GM18868 (cell line): Measurements from ENCODE around the gene ZNF581.

Source experiments
- ATAC-seq: cut with Tn5 transposase; IDR thresholded peaks from one replicate; pipeline ENCODE4 v1.9.1; 2021; ENCODE audit warnings: mild to moderate bottlenecking, moderate library complexity; ENCODE audit not compliant: unreplicated experiment

ZNF581 gene

GRCh38 chr19:55625004-55625326 is 18.5 kb upstream of the ZNF581 start:
- ATAC-seq: no peak

GRCh38 chr19:55626350-55626749 is 17.1 kb upstream of the ZNF581 start:
- ATAC-seq: no peak

- ATAC-seq: peak; percentile 44
Observed at GRCh38 chr19:55632463-55632834, 11.0 kb upstream of the ZNF581 start.

- no peak for ATAC-seq
Observed at GRCh38 chr19:55633861-55634260, 9.6 kb upstream of the ZNF581 start.

- no peak for ATAC-seq
Observed at GRCh38 chr19:55635334-55635717, 8.1 kb upstream of the ZNF581 start.

GRCh38 chr19:55635856-55636440 is 7.5 kb upstream of the ZNF581 start:
- ATAC-seq: no peak

- no peak for ATAC-seq
Observed at GRCh38 chr19:55636723-55637122, 6.7 kb upstream of the ZNF581 start.

- ATAC-seq: no peak
Observed at GRCh38 chr19:55637534-55637933, 5.9 kb upstream of the ZNF581 start.

GRCh38 chr19:55638864-55639359 is 4.5 kb upstream of the ZNF581 start:
- ATAC-seq: no peak

- ATAC-seq: no peak
Observed at GRCh38 chr19:55640043-55640576, 3.3 kb upstream of the ZNF581 start.

GRCh38 chr19:55640577-55641425 is 2.6 kb upstream of the ZNF581 start, which contains the start of gene ZNF580:
TSS of gene ZNF580 (plus strand) at chr19:55641002. CDS start at chr19:55642509, 1,507 bp downstream.
- no peak for ATAC-seq

GRCh38 chr19:55641426-55642152 is 1.9 kb upstream of the ZNF581 start:
- ATAC-seq: no peak

GRCh38 chr19:55642153-55643002 is 1.1 kb upstream of the ZNF581 start:
- no peak for ATAC-seq

GRCh38 chr19:55643887-55644176 is 383 bp downstream of the ZNF581 start:
- ATAC-seq: no peak

GRCh38 chr19:55644191-55644833 is 863 bp downstream of the ZNF581 start:
- no peak for ATAC-seq

GRCh38 chr19:55644842-55645511 is 1.5 kb downstream of the ZNF581 start:
- ATAC-seq: no peak

GRCh38 chr19:55645512-55645881 is 2.0 kb downstream of the ZNF581 start:
- no peak for ATAC-seq

GRCh38 chr19:55646889-55647731 is 3.7 kb downstream of the ZNF581 start:
- no peak for ATAC-seq
